Activated B cell treated with CpG ODN at 0.5 μM for 24 hours (primary cell): Measurements from ENCODE around the gene CLTB. TPM values are rescaled to one million over a fixed set of nuclear protein-coding genes. Genes with fewer than 3 reads are reported as not detected.
"Not testable (repeated sequence)": the region's sequence is repeated elsewhere in the genome, so short reads cannot be mapped to it uniquely, and the experiment has no call there.

Experiments
- ATAC-seq: fragments of 200-7000 bp; cut with Tn5 transposase; one replicate; pipeline ENCODE4 v1.10.0; 2021; ENCODE audit warnings: low read depth, mild to moderate bottlenecking, moderate library complexity
- CTCF ChIA-PET: fragments of 350-600 bp; sonication (Branson Sonifier 250); formaldehyde crosslinking; loops from one replicate; lab custom pipeline; 2021; ENCODE audit warnings: antibody characterized with exemption; lab: Charles Lee
- POLR2A ChIA-PET: fragments of 350-600 bp; sonication (Branson Sonifier 250); formaldehyde crosslinking; loops from one replicate; lab custom pipeline; 2021; ENCODE audit warnings: antibody characterized with exemption; lab: Charles Lee
- DNase-seq: peaks from one replicate; pipeline ENCODE4 v3.0.0; 2022
- H3K27ac Mint-ChIP-seq: one replicate; pipeline ENCODE4 v1.8.0; 2020; ENCODE audit warnings: mixed read lengths
- H3K27me3 Mint-ChIP-seq: one replicate; pipeline ENCODE4 v1.8.0; 2021; ENCODE audit warnings: mixed read lengths
- H3K36me3 Mint-ChIP-seq: one replicate; pipeline ENCODE4 v1.8.0; 2021; ENCODE audit warnings: low read depth, mixed read lengths
- H3K4me1 Mint-ChIP-seq: one replicate; pipeline ENCODE4 v1.8.0; 2021; ENCODE audit warnings: mixed read lengths
- H3K4me3 Mint-ChIP-seq: one replicate; pipeline ENCODE4 v1.8.0; 2020; ENCODE audit warnings: mild to moderate bottlenecking, mixed read lengths
- H3K9me3 Mint-ChIP-seq: one replicate; pipeline ENCODE4 v1.8.0; 2020; ENCODE audit warnings: mixed read lengths
- intact Hi-C: fragments of 100-400 bp; cut with micrococcal nuclease; formaldehyde crosslinking; loops from one replicate; pipeline ENCODE4 v1.15.1; 2024
- total RNA-seq: library from RNA; stranded (reverse); gene quantifications from 2 replicates; pipeline ENCODE4 v1.2.3, GENCODE V29; 2022
- TF ChIP-seq, protein P1 (sequence below): fragments of 200-600 bp; IDR thresholded peaks from one replicate; pipeline ENCODE4 v1.8.0; 2022; ENCODE audit warnings: antibody characterized with exemption, mild to moderate bottlenecking

CLTB gene
- total RNA-seq, 1 donor from 2014 or later = 29.5 TPM

DNA sequence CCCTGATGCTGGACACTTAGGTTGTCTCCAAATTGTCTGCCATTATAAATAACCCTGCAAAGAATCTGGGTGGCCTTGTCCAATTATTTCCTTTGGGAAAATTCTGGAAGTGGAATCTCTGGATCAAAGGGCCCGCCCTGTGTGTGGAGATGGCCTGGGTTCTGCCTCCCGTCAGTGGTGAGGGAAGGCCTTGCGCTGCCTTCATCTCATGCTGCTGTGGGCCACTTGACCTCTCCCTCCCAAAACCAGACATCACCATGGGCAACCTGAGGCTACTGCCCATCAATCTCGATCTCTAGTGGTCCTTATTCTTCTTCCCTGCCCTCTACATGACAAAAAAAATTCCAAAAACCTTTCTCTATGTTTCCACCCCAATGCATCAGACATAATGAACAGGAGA, 6.6 kb downstream of the CLTB start:
- no peak for DNase-seq
- Mint-ChIP-seq H3K4me1 (peaks cover 10% of the 10 kb centered on the region), H3K27ac (no peak overlapping the region)

DNA sequence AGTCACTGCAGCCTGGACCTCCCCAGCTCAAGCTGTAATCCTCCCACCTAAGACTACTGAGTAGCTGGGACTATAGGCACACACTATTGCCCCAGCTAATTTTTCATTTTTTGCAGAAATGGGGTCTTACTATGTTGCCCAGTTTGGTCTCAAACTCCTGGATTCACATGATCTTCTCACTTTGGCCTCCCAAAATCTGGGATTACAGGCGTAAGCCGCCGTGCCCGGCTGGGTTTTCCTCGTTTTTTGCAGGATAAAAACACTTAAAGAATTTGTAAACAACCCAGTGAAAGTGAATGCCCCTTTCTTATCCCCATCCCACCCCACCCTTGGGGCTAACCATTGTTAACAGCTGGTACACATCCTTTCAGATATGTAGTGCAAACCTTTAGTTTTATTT, 7.7 kb downstream of the CLTB start:
- DNase-seq (no peak), ATAC-seq (no peak)
- no peaks in the 10 kb centered on the region for H3K27me3 Mint-ChIP-seq
- POLR2A ChIA-PET = interaction anchor here (0.6 kb wide), 1 partner anchor 136 kb away, joined by 3 read pairs; no protein-coding TSS in a partner anchor
- intact Hi-C loops = no loop called here
- CTCF ChIA-PET = no interaction called here
- H3K36me3 Mint-ChIP-seq = peaks cover 37% of the 10 kb centered on the region
- H3K27ac Mint-ChIP-seq = no peak overlapping the region
- no peak overlapping the region for H3K4me3 Mint-ChIP-seq
- TF ChIP-seq, protein P1, sequence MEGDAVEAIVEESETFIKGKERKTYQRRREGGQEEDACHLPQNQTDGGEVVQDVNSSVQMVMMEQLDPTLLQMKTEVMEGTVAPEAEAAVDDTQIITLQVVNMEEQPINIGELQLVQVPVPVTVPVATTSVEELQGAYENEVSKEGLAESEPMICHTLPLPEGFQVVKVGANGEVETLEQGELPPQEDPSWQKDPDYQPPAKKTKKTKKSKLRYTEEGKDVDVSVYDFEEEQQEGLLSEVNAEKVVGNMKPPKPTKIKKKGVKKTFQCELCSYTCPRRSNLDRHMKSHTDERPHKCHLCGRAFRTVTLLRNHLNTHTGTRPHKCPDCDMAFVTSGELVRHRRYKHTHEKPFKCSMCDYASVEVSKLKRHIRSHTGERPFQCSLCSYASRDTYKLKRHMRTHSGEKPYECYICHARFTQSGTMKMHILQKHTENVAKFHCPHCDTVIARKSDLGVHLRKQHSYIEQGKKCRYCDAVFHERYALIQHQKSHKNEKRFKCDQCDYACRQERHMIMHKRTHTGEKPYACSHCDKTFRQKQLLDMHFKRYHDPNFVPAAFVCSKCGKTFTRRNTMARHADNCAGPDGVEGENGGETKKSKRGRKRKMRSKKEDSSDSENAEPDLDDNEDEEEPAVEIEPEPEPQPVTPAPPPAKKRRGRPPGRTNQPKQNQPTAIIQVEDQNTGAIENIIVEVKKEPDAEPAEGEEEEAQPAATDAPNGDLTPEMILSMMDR = no peak
- peaks cover 4% of the 10 kb centered on the region for H3K4me1 Mint-ChIP-seq
- no peaks in the 10 kb centered on the region for H3K9me3 Mint-ChIP-seq

More for the DNA sequence above, 6.6 kb downstream of the CLTB start:
- no peak overlapping the region for H3K4me3 Mint-ChIP-seq
- peaks cover 36% of the 10 kb centered on the region for H3K36me3 Mint-ChIP-seq
- no peak for ATAC-seq
- H3K27me3 Mint-ChIP-seq = no peaks in the 10 kb centered on the region
- TF ChIP-seq, protein P1 = no peak
- intact Hi-C loops = no loop called here
- ChIA-PET POLR2A (interaction anchor here (0.6 kb wide), 1 partner anchor 777 kb away, joined by 3 read pairs; no protein-coding TSS in a partner anchor), CTCF (no interaction called here)
- H3K9me3 Mint-ChIP-seq = no peaks in the 10 kb centered on the region

DNA sequence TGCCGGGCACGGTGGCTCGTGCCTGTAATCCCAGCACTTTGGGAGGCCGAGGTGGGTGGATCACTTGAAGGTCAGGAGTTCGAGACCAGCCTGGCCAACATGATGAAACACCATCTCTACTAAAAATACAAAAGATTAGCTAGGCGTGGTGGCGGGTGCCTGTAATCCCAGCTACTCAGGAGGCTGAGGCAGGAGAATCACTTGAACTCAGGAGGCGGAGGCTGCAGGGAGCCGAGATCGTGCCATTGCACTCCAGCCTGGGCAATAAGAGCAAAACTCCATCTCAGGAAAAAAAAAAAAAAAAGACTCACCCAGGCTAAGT, 8.1 kb downstream of the CLTB start:
- H3K27me3 Mint-ChIP-seq, POLR2A ChIA-PET, H3K4me1 Mint-ChIP-seq, H3K9me3 Mint-ChIP-seq, H3K4me3 Mint-ChIP-seq, intact Hi-C loops, CTCF ChIA-PET, ATAC-seq, DNase-seq, H3K27ac Mint-ChIP-seq: not testable (repeated sequence)
- peaks cover 37% of the 10 kb centered on the region for H3K36me3 Mint-ChIP-seq

DNA sequence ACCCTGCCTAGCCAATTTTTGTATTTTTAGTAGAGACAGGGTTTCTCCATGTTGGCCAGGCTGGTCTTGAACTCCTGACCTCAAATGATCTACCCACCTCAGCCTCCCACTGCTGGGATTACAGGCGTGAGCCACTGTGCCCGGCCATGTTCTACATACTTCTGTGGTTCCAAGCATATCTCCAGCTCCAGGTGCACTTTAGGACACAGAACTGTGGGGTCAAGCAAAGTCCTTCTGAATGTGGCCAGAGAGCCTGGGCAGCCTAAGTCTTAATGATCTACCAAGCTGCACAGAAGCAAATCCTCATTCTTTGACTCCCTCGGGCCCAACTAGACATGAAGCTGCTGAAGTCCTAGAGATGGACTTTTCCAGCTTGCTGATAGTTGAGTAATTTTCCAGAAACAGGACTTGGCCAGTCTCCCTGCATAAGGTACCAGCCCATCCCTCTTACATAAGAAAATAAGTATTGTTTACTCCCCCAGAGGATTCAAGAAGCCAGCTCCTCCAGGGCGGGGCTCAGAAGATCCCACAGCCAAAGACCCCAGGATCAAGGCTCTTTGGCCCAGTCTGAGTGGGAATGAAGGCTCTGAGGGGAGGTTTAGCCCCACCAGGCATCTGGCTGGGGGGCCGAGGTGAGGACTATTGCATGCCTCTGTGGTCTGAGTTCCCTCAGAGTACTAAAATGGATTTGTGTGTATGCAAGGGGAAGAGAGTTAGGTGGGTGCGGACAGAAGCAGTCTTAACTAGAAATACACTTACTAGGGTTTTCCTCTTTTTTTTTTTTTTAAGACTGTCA, 8.7 kb downstream of the CLTB start:
- Mint-ChIP-seq H3K36me3 (peaks cover 37% of the 10 kb centered on the region), H3K4me1 (peaks cover 4% of the 10 kb centered on the region), H3K27me3 (no peaks in the 10 kb centered on the region), H3K4me3 (no peak overlapping the region), H3K9me3 (no peaks in the 10 kb centered on the region), H3K27ac (no peak overlapping the region)
- DNase-seq (no peak), ATAC-seq (no peak)
- TF ChIP-seq, protein P1 = no peak
- intact Hi-C loops = no loop called here
- ChIA-PET POLR2A (no interaction called here), CTCF (interaction anchor here (1.2 to 1.7 kb wide), 2 partner anchors 165 to 172 kb away, joined by 3 read pairs; no protein-coding TSS in a partner anchor)

DNA sequence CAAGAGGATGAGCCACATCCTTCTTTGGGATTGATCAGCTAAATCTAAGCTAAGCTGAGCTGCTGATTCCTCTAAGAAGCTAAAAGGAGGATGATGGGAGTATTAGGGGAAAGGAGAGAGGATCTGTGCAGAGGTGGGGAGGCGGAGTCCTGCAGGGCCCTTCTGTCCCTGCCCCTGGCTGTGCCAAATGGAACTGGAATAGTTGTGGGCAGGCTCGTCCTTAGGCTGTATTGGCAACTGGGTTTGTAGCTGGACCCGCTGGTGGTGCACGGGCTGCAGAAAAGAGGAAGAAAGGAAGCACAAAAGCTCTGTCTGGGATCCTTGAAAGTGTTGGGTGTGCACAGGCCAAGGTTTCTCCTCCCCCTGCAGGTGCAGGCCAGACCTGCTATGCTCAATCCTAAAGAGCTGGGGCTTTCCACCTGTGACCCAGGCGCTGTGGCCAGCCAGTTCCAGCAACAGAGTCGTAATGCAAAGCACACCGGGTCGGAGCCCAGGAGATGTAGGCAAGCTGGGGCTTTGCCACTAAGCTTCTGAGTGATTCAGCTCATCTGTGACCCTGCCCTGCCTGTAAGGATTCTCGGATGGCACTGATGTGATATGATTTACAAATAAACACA, 9.8 kb downstream of the CLTB start:
- peaks cover 39% of the 10 kb centered on the region for H3K36me3 Mint-ChIP-seq
- TF ChIP-seq, protein P1 = no peak
- H3K27me3 Mint-ChIP-seq = no peaks in the 10 kb centered on the region
- intact Hi-C loops = no loop called here
- no peak overlapping the region for H3K27ac Mint-ChIP-seq
- ATAC-seq (no peak), DNase-seq (no peak)
- ChIA-PET CTCF (interaction anchor here (0.8 to 1.7 kb wide), 4 partner anchors 10 to 171 kb away, joined by 3 to 5 read pairs (median 3); partner anchors contain the start of gene CLTB), POLR2A (no interaction called here)
- H3K4me3 Mint-ChIP-seq = no peak overlapping the region
- H3K4me1 Mint-ChIP-seq = peaks cover 1% of the 10 kb centered on the region
- no peaks in the 10 kb centered on the region for H3K9me3 Mint-ChIP-seq
